ENCODE data around the gene IL17REL. TPM values are rescaled to one million over a fixed set of nuclear protein-coding genes. Genes with fewer than 3 reads are reported as not detected.

The IL17REL gene
- total and polyA plus RNA-seq, 12 donors = not detected

DNA sequence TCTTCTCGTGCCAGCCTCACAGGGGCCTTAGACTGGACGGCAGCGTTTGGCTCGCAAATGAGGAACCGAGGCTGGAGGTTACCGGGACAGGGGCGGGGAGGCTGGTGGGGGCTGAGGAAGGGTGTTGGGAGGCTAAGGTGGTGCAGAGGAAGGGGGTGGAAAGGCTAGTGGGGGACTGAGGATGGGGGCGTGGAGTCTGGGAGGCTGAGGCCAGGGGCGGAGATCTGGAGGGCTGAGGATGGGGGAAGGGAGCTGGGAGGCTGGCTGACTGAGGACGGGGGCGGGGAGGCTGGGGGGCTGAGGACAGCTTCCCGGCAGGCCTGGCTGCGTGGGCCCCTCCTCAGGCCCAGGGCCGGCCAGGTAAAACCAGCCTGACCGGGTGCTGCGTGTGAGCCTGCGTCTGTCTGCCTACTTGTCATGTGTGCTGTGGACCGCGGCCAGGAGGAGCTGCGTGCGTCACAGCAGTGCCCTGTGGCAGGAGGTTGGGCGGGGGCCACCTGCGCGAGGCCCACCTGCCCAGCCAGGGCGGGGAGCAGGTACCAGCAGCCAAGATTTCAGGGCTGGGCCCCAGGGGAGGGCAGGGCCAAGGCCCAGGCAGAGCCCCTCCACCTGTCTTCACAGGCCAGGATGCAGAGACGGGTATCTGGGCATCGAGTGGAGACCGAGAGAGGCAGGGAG, 61.4 kb downstream of the IL17REL start:
- 79 to 91% (median 85%) methylated on average over 18 to 28 of the region's 28 CpGs for WGBS, 4 donors
- intact Hi-C loops (cut with DNase I) = no loop called here
- Histone ChIP-seq H3K36me3 (replicated peaks in 1 of 2) (no peaks in the 10 kb centered on the region), H3K27me3 (no peaks in the 10 kb centered on the region), H3K4me1 (replicated peaks in 1 of 2) (peaks cover 0 to 16% of the 10 kb centered on the region in 2 donors), H3K27ac (peak overlapping the region in 1 of 5 donors; percentile 81), H3K9me3 (replicated peaks in 1 of 3) (no peaks in the 10 kb centered on the region), H3K4me3 (no peak overlapping the region)
- no peak for DNase-seq
- no peak for TF ChIP-seq POLR2A (IDR thresholded peaks at IDR 0.05)
- TF ChIP-seq, protein P1, sequence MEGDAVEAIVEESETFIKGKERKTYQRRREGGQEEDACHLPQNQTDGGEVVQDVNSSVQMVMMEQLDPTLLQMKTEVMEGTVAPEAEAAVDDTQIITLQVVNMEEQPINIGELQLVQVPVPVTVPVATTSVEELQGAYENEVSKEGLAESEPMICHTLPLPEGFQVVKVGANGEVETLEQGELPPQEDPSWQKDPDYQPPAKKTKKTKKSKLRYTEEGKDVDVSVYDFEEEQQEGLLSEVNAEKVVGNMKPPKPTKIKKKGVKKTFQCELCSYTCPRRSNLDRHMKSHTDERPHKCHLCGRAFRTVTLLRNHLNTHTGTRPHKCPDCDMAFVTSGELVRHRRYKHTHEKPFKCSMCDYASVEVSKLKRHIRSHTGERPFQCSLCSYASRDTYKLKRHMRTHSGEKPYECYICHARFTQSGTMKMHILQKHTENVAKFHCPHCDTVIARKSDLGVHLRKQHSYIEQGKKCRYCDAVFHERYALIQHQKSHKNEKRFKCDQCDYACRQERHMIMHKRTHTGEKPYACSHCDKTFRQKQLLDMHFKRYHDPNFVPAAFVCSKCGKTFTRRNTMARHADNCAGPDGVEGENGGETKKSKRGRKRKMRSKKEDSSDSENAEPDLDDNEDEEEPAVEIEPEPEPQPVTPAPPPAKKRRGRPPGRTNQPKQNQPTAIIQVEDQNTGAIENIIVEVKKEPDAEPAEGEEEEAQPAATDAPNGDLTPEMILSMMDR (IDR thresholded peaks at IDR 0.05) = no peak

DNA sequence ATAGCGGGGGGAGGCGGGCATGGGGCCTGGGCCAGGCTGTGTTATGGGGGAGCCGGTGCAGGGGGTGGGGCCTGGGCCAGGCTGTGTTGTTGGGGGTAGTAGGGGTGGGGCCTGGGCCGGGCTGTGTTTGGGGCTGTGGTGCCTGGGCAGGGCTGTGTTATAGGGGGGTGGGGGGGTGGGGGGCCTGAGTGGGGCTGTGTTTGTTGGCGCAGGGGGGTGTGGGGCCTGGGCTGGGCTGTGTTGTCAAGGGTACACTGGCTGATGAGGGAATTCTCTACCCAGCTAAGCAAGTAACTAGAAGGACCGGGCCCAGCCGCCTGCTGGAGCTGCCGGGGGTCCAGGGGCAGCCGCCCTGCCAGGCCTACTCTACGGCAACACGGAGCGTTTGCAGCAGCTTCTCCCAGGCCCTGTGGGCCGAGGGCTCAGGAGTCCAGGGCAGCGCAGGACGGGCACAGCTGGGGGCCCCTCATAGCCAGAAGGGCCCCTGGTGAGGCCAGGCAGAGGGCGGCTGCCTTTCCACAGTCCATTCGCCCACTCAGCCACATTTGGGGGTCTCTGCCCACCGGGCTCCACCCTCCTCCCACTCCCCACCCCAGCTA, 62.1 kb downstream of the IL17REL start:
- Histone ChIP-seq H3K9me3 (replicated peaks in 1 of 3) (no peaks in the 10 kb centered on the region), H3K27ac (no peak overlapping the region), H3K27me3 (no peaks in the 10 kb centered on the region), H3K4me3 (no peak overlapping the region), H3K4me1 (replicated peaks in 1 of 2) (peaks cover 0 to 16% of the 10 kb centered on the region in 2 donors), H3K36me3 (replicated peaks in 1 of 2) (no peaks in the 10 kb centered on the region)
- DNase-seq = no peak
- 44 to 91% (median 86%) methylated on average over 3 to 18 of the region's 18 CpGs for WGBS, 4 donors
- TF ChIP-seq, protein P1 (IDR thresholded peaks at IDR 0.05) = no peak
- TF ChIP-seq POLR2A (IDR thresholded peaks at IDR 0.05) = no peak
- intact Hi-C loops (cut with DNase I) = no loop called here

DNA sequence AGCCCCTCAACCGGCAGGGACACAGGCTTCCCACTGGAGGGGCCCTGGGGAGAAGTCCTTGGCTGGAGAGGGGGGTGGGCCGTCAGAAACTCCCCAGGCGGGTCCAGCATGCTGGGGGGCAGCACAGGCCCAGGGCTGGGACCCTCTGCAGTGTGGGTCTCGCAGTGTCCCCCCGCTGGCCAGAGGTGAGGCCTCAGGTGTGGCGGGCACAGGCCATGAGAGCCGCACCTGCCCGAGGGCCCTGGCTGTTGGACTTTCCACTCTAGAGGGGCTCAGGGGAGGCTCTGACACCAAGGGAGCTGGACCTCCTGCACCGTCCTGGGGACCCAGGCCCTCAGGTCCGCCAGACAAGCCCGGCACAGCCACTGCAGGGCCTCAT, 62.7 kb downstream of the IL17REL start:
- peaks cover 0 to 16% of the 10 kb centered on the region in 2 donors for H3K4me1 ChIP-seq (replicated peaks in 1 of 2)
- WGBS, 4 donors = 82 to 99% (median 90%) methylated on average over 7 to 11 of the region's 11 CpGs
- DNase-seq = no peak
- H3K27me3 ChIP-seq = no peaks in the 10 kb centered on the region
- no peak overlapping the region for H3K4me3 ChIP-seq
- no peaks in the 10 kb centered on the region for H3K9me3 ChIP-seq (replicated peaks in 1 of 3)
- no peaks in the 10 kb centered on the region for H3K36me3 ChIP-seq (replicated peaks in 1 of 2)
- no peak for TF ChIP-seq POLR2A (IDR thresholded peaks at IDR 0.05)
- TF ChIP-seq, protein P1 (IDR thresholded peaks at IDR 0.05) = no peak
- intact Hi-C loops (cut with DNase I) = no loop called here
- H3K27ac ChIP-seq = no peak overlapping the region

GRCh38 chr22:49948958-49949913, 63.3 kb downstream of the IL17REL start:
- TF ChIP-seq, protein P1 (IDR thresholded peaks at IDR 0.05) = no peak
- Histone ChIP-seq H3K27me3 (no peaks in the 10 kb centered on the region), H3K36me3 (replicated peaks in 1 of 2) (no peaks in the 10 kb centered on the region), H3K4me3 (no peak overlapping the region), H3K9me3 (replicated peaks in 1 of 3) (no peaks in the 10 kb centered on the region), H3K27ac (no peak overlapping the region), H3K4me1 (replicated peaks in 1 of 2) (peaks cover 0 to 12% of the 10 kb centered on the region in 2 donors)
- DNase-seq = no peak
- intact Hi-C loops (cut with DNase I) = no loop called here
- 87 to 100% (median 90%) methylated on average over 3 to 42 of the region's 42 CpGs for WGBS, 4 donors

Measured in adrenal gland (tissue), 12 donors.